Mammary epithelial cell (primary cell): Measurements from ENCODE around the gene RFX3.

Source experiments
- EZH2 ChIP-seq: IDR thresholded peaks from 2 replicates; pipeline ENCODE4 v1.6.1; 2012; ENCODE audit warnings: low read length, inconsistent platforms, borderline replicate concordance
- TF ChIP-seq, protein P1 (sequence below), 2 donors: IDR thresholded peaks in 1 of 2; conservative IDR thresholded peaks in 1 of 2; 2 replicates each; pipeline ENCODE4 v1.5.1; 2011 to 2012; ENCODE audit warnings: inconsistent platforms in 2 of 2, low read length in 2 of 2, mild to moderate bottlenecking in 2 of 2, control low read depth in 1 of 2, low read depth in 1 of 2; ENCODE audit not compliant: insufficient read depth in 1 of 2; ENCODE audit errors: extremely low read depth in 1 of 2

DNA sequence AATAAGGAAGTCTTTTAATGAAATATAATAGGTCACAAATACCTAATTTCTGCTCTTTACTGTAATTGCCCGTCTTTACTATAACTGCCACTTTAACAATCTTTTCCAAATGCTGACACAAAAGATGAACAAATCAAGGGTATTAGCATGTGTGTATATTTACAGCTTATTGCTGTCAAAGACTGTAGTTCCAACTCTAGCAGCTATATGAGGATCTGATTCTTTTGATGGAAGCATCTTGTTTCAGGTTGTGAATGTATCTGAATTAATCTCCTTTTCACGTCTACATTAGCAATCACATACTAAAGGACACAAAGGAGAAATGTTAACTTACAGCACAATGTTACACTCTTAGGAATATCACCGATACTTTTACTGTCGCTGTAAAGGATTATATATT, 27.9 kb downstream of the RFX3 start:
- TF ChIP-seq EZH2 = no peak
- TF ChIP-seq, protein P1, sequence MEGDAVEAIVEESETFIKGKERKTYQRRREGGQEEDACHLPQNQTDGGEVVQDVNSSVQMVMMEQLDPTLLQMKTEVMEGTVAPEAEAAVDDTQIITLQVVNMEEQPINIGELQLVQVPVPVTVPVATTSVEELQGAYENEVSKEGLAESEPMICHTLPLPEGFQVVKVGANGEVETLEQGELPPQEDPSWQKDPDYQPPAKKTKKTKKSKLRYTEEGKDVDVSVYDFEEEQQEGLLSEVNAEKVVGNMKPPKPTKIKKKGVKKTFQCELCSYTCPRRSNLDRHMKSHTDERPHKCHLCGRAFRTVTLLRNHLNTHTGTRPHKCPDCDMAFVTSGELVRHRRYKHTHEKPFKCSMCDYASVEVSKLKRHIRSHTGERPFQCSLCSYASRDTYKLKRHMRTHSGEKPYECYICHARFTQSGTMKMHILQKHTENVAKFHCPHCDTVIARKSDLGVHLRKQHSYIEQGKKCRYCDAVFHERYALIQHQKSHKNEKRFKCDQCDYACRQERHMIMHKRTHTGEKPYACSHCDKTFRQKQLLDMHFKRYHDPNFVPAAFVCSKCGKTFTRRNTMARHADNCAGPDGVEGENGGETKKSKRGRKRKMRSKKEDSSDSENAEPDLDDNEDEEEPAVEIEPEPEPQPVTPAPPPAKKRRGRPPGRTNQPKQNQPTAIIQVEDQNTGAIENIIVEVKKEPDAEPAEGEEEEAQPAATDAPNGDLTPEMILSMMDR (conservative IDR thresholded peaks at IDR 0.05 in 1 of 2, IDR thresholded peaks at IDR 0.05 in 1 of 2; ENCODE audit: extremely low read depth in 1 of 2, insufficient read depth in 1 of 2, low read depth in 1 of 2, low read length in 2 of 2) = no peak
